Measurements from ENCODE around the gene PKHD1. TPM values are rescaled to one million over a fixed set of nuclear protein-coding genes. Genes with fewer than 3 reads are reported as not detected.

PKHD1 gene
- total and polyA plus RNA-seq, 2 donors (not counting 1 experiment from before 2014, with no cell fraction given), result not detected

DNA sequence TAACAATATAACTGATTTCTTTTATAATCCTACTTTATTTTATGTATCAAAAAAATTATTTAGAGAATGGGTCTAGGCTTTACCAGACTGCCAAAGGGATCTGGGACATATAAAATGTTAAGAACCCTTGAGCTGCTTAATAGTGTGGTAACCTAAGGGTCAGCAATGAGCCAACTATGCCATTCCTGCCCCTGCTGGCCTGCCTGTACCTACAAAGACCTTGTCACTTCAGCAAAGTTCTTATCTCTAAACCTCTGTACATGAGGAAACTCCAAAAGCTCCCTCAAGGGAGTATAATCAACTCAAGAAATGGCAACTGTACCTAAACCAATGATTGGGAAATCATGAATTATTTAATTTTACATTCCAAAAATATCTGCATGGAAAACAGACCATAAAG, 266.9 kb downstream of the PKHD1 start:
- ChIA-PET POLR2A (no interaction called here), CTCF (no interaction called here)
- H3K4me1 Mint-ChIP-seq, result no peaks in the 10 kb centered on the region
- no peaks in the 10 kb centered on the region for H4K20me1 ChIP-seq (ENCODE audit: control insufficient read depth, insufficient read depth, low read length, poor library complexity, severe bottlenecking)
- DNase-seq, result no peak
- no peak overlapping the region for H2AFZ ChIP-seq (ENCODE audit: insufficient read depth, low read depth, low read length, poor library complexity, severe bottlenecking)
- no peaks in the 10 kb centered on the region for H3K9me3 ChIP-seq (ENCODE audit: control extremely low read depth in 1 of 3, control insufficient read depth in 2 of 3, insufficient read depth in 1 of 3, low read length in 2 of 3)
- no peak for ATAC-seq (ENCODE audit: low read depth)
- no peak overlapping the region for H3K27ac Mint-ChIP-seq
- no peak overlapping the region for H3K27ac ChIP-seq (ENCODE audit: low read length in 2 of 2)
- intact Hi-C loops (cut with micrococcal nuclease), result no loop called here
- H3K79me2 ChIP-seq (ENCODE audit: control insufficient read depth, insufficient read depth, low read length), result no peaks in the 10 kb centered on the region
- H3K36me3 ChIP-seq (replicated peaks in 1 of 2; ENCODE audit: control extremely low read depth in 1 of 2, control insufficient read depth in 1 of 2, extremely low read depth in 1 of 2, insufficient read depth in 2 of 2, low read length in 1 of 2), result no peaks in the 10 kb centered on the region
- H3K4me3 Mint-ChIP-seq, result no peak overlapping the region
- H3K4me1 ChIP-seq (ENCODE audit: control insufficient read depth in 2 of 2, insufficient read depth in 2 of 2, low read length in 2 of 2), result no peaks in the 10 kb centered on the region
- H3K9me3 Mint-ChIP-seq (ENCODE audit: insufficient read depth), result no peaks in the 10 kb centered on the region
- H3K27me3 Mint-ChIP-seq, result no peaks in the 10 kb centered on the region
- TF ChIP-seq, protein P1, sequence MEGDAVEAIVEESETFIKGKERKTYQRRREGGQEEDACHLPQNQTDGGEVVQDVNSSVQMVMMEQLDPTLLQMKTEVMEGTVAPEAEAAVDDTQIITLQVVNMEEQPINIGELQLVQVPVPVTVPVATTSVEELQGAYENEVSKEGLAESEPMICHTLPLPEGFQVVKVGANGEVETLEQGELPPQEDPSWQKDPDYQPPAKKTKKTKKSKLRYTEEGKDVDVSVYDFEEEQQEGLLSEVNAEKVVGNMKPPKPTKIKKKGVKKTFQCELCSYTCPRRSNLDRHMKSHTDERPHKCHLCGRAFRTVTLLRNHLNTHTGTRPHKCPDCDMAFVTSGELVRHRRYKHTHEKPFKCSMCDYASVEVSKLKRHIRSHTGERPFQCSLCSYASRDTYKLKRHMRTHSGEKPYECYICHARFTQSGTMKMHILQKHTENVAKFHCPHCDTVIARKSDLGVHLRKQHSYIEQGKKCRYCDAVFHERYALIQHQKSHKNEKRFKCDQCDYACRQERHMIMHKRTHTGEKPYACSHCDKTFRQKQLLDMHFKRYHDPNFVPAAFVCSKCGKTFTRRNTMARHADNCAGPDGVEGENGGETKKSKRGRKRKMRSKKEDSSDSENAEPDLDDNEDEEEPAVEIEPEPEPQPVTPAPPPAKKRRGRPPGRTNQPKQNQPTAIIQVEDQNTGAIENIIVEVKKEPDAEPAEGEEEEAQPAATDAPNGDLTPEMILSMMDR (IDR thresholded peaks at IDR 0.05), result no peak
- H3K9ac ChIP-seq (ENCODE audit: low read length), result no peak overlapping the region
- H3K4me2 ChIP-seq (replicated peaks; ENCODE audit: low read depth, low read length, poor library complexity, severe bottlenecking), result no peak overlapping the region
- H3K4me3 ChIP-seq (ENCODE audit: control extremely low read depth in 1 of 5, extremely low read depth in 1 of 5, insufficient read depth in 1 of 5, low read depth in 2 of 5, low read length in 4 of 5), result no peak overlapping the region
- H3K27me3 ChIP-seq (replicated peaks in 1 of 4; ENCODE audit: control extremely low read depth in 1 of 4, control insufficient read depth in 3 of 4, insufficient read depth in 4 of 4, low read length in 3 of 4), result no peaks in the 10 kb centered on the region

DNA sequence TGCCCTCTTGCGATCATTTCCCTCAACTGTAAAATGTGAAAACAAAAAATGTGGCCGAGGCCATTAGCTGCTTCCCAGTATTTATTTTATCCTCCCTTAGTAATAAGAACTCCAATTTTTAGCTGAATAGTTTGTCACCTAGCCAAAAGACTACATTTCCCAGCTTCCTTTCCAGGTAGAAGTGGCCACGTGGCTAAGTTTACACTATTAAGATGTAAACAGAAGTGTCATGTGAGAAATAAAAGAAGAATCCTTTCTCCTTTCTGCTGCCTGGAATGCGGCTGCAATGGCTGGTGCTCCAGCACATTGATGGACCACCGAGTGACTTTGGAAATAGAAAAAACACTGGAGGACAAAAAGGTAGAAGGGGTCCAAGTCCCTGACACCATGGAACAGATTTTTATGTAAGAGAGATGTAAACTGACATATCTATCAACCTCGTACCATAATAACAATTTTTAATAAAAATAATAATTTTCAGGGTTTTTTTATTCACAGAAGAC, 268.8 kb downstream of the PKHD1 start:
- H3K36me3 ChIP-seq (replicated peaks in 1 of 2; ENCODE audit: control extremely low read depth in 1 of 2, control insufficient read depth in 1 of 2, extremely low read depth in 1 of 2, insufficient read depth in 2 of 2, low read length in 1 of 2), result no peaks in the 10 kb centered on the region
- no peak overlapping the region for H3K9ac ChIP-seq (ENCODE audit: low read length)
- no peak overlapping the region for H3K27ac Mint-ChIP-seq
- H3K4me1 Mint-ChIP-seq, result no peaks in the 10 kb centered on the region
- H3K27ac ChIP-seq (ENCODE audit: low read length in 2 of 2), result no peak overlapping the region
- H3K9me3 Mint-ChIP-seq (ENCODE audit: insufficient read depth), result no peaks in the 10 kb centered on the region
- TF ChIP-seq EZH2 (IDR thresholded peaks at IDR 0.05; ENCODE audit: borderline replicate concordance, insufficient read depth, low read depth, low read length, poor library complexity, severe bottlenecking), result no peak
- TF ChIP-seq, protein P1 (IDR thresholded peaks at IDR 0.05), result no peak
- no peaks in the 10 kb centered on the region for H3K9me3 ChIP-seq (ENCODE audit: control extremely low read depth in 1 of 3, control insufficient read depth in 2 of 3, insufficient read depth in 1 of 3, low read length in 2 of 3)
- no peaks in the 10 kb centered on the region for H3K79me2 ChIP-seq (ENCODE audit: control insufficient read depth, insufficient read depth, low read length)
- ATAC-seq (ENCODE audit: low read depth) (no peak), DNase-seq (no peak)
- H2AFZ ChIP-seq (ENCODE audit: insufficient read depth, low read depth, low read length, poor library complexity, severe bottlenecking), result no peak overlapping the region
- H3K4me1 ChIP-seq (ENCODE audit: control insufficient read depth in 2 of 2, insufficient read depth in 2 of 2, low read length in 2 of 2), result no peaks in the 10 kb centered on the region
- no peak overlapping the region for H3K4me3 Mint-ChIP-seq
- H3K27me3 Mint-ChIP-seq, result no peaks in the 10 kb centered on the region
- H3K4me3 ChIP-seq (ENCODE audit: control extremely low read depth in 1 of 5, extremely low read depth in 1 of 5, insufficient read depth in 1 of 5, low read depth in 2 of 5, low read length in 4 of 5), result no peak overlapping the region
- ChIA-PET POLR2A (no interaction called here), CTCF (no interaction called here)
- H3K4me2 ChIP-seq (replicated peaks; ENCODE audit: low read depth, low read length, poor library complexity, severe bottlenecking), result no peak overlapping the region
- no peaks in the 10 kb centered on the region for H3K27me3 ChIP-seq (replicated peaks in 1 of 4; ENCODE audit: control extremely low read depth in 1 of 4, control insufficient read depth in 3 of 4, insufficient read depth in 4 of 4, low read length in 3 of 4)
- intact Hi-C loops (cut with micrococcal nuclease), result no loop called here
- no peaks in the 10 kb centered on the region for H4K20me1 ChIP-seq (ENCODE audit: control insufficient read depth, insufficient read depth, low read length, poor library complexity, severe bottlenecking)
- 50% methylated on average over 2 of the region's 6 CpGs for WGBS (ENCODE audit: insufficient coverage)

Data from B cell (primary cell).